ENCODE measurements around the gene GP1BA. TPM values are rescaled to one million over a fixed set of nuclear protein-coding genes. Genes with fewer than 3 reads are reported as not detected.

GP1BA gene
- total and polyA plus RNA-seq, 10 of the 15 experiments (the other 5 are each of a cell fraction or from before 2014, with no cell fraction given), result 0.04 to 0.67 (median 0.28) TPM; not detected in 1

DNA sequence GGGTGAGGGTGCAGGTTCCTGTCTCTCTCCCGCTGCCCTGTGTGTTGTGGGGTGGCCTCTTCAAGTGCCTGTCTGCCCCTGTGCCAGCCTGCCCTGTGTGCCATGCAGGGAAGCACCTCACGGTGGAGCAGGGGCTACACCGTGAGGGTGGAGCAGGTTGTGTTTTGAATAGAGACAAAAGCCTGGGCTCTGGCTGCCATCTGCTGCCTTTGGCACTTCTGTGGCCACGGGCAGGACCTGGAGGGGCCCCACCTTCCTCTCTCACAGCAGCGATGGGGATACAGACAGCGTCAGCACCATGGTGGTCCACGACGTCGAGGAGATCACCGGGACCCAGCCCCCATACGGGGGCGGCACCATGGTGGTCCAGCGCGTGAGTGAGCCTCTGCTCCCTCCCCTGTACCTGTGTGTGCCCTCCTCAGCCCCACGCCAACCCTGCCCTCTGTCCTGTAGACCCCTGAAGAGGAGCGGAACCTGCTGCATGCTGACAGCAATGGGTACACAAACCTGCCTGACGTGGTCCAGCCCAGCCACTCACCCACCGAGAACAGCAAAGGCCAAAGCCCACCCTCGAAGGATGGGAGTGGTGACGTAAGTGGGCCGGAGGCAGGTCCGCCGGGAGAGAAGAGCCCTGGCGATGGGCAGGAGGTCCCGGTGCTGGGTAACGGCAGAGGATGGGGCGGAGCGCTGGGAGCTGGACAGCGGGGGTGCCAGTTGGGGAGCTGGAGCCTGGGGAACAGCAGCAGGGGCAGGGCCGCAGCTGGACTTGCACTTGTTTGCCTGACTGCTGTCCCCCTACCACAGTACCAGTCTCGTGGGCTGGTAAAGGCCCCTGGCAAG lies 38.1 kb upstream of the GP1BA start:
- 85% methylated on average over 31 of the region's 31 CpGs for WGBS (ENCODE audit: insufficient coverage, insufficient replicate concordance, low lambda C conversion rate, missing lambda C conversion rate)
- no peak overlapping the region for H2AFZ ChIP-seq (ENCODE audit: control insufficient read depth, low read depth, low read length)
- peaks cover 2% of the 10 kb centered on the region; the same call in 1 of the 2 replicates for H4K20me1 ChIP-seq (ENCODE audit: control insufficient read depth, insufficient read depth)
- no peak for ATAC-seq
- no peaks in the 10 kb centered on the region for H3K27me3 ChIP-seq (replicated peaks in 1 of 2; ENCODE audit: control insufficient read depth in 2 of 2, insufficient read depth in 2 of 2, low read length in 1 of 2)
- DNase-seq (ENCODE audit: low read depth, low spot score), result no peak
- no peak for TF ChIP-seq CEBPB (IDR thresholded peaks at IDR 0.05; ENCODE audit: borderline replicate concordance in 1 of 2, low read depth in 2 of 2, low read length in 2 of 2)
- ChIA-PET SMC1A (ENCODE audit: uncharacterized antibody, unreplicated experiment) (no interaction called here), POLR2A (no interaction called here), CTCF (no interaction called here), RAD21 (ENCODE audit: unreplicated experiment) (no interaction called here)
- BruUV-seq (replicated peaks), result no TSS peak
- H3K9me3 ChIP-seq (replicated peaks; ENCODE audit: control insufficient read depth, insufficient read depth, low read length), result no peaks in the 10 kb centered on the region
- FAIRE-seq, result no peak
- peaks cover 6 to 25% of the 10 kb centered on the region in 2 experiments; a peak in 3 of 4 replicates for H3K36me3 ChIP-seq (ENCODE audit: control insufficient read depth in 2 of 2, insufficient read depth in 2 of 2, low read length in 1 of 2)
- in situ Hi-C loops (cut with MboI), result no loop called here
- intact Hi-C loops (cut with micrococcal nuclease; ENCODE audit: unreplicated experiment), result no loop called here
- no peak overlapping the region for H3K9ac ChIP-seq (ENCODE audit: control insufficient read depth, insufficient read depth, low read length)
- H3K4me3 ChIP-seq, result no peak overlapping the region
- no peak overlapping the region for H3K27ac ChIP-seq (ENCODE audit: control insufficient read depth, insufficient read depth)
- H3K4me1 ChIP-seq (ENCODE audit: control insufficient read depth, insufficient read depth, low read length), result no peaks in the 10 kb centered on the region
- H3K79me2 ChIP-seq (ENCODE audit: control insufficient read depth, insufficient read depth, low read length), result no peaks in the 10 kb centered on the region
- no peak overlapping the region for H3K4me2 ChIP-seq (ENCODE audit: control insufficient read depth, insufficient read depth)

DNA sequence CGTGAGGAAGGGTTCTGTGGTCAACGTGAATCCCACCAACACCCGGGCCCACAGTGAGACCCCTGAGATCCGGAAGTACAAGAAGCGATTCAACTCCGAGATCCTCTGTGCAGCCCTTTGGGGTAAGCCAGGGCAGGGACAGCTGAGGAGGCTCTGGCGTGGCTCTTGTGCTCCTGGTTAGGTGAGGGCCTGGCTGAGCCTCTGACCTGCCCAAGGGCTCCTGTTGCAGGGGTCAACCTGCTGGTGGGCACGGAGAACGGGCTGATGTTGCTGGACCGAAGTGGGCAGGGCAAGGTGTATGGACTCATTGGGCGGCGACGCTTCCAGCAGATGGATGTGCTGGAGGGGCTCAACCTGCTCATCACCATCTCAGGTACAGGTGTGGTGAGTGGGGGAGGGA lies 37.0 kb upstream of the GP1BA start:
- in situ Hi-C loops (cut with MboI), result no loop called here
- Histone ChIP-seq H3K4me1 (ENCODE audit: control insufficient read depth, insufficient read depth, low read length) (peaks cover 6% of the 10 kb centered on the region; the same call in 1 of the 2 replicates), H2AFZ (ENCODE audit: control insufficient read depth, low read depth, low read length) (no peak overlapping the region), H3K27me3 (replicated peaks in 1 of 2; ENCODE audit: control insufficient read depth in 2 of 2, insufficient read depth in 2 of 2, low read length in 1 of 2) (no peaks in the 10 kb centered on the region), H3K4me3 (no peak overlapping the region), H4K20me1 (ENCODE audit: control insufficient read depth, insufficient read depth) (no peaks in the 10 kb centered on the region), H3K9me3 (replicated peaks; ENCODE audit: control insufficient read depth, insufficient read depth, low read length) (no peaks in the 10 kb centered on the region; the same call in 2 of the 3 replicates), H3K4me2 (ENCODE audit: control insufficient read depth, insufficient read depth) (no peak overlapping the region), H3K79me2 (ENCODE audit: control insufficient read depth, insufficient read depth, low read length) (no peaks in the 10 kb centered on the region), H3K27ac (ENCODE audit: control insufficient read depth, insufficient read depth) (no peak overlapping the region), H3K36me3 (ENCODE audit: control insufficient read depth in 2 of 2, insufficient read depth in 2 of 2, low read length in 1 of 2) (peaks cover 6 to 23% of the 10 kb centered on the region in 2 experiments; a peak in 3 of 4 replicates), H3K9ac (ENCODE audit: control insufficient read depth, insufficient read depth, low read length) (no peak overlapping the region)
- TF ChIP-seq GABPA (IDR thresholded peaks at IDR 0.05; ENCODE audit: low read depth) (no peak), CREM (IDR thresholded peaks at IDR 0.05; ENCODE audit: low read depth) (no peak), PML (IDR thresholded peaks at IDR 0.05; ENCODE audit: low read length) (no peak), RFX5 (IDR thresholded peaks at IDR 0.05; ENCODE audit: low read depth, low read length) (no peak)
- no TSS peak for BruUV-seq (replicated peaks)
- CTCF ChIA-PET, result no interaction called here
- POLR2A ChIA-PET, result no interaction called here
- DNase-seq (ENCODE audit: low read depth, low spot score) (no peak), ATAC-seq (no peak), FAIRE-seq (no peak)
- 95% methylated on average over 13 of the region's 13 CpGs for WGBS (ENCODE audit: insufficient coverage, insufficient replicate concordance, low lambda C conversion rate, missing lambda C conversion rate)
- SMC1A ChIA-PET (ENCODE audit: uncharacterized antibody, unreplicated experiment), result no interaction called here
- RAD21 ChIA-PET (ENCODE audit: unreplicated experiment), result no interaction called here
- intact Hi-C loops (cut with micrococcal nuclease; ENCODE audit: unreplicated experiment), result no loop called here
